NCI-H1105 treated with DMSO at 0.1 percent for 48 hours (cell line): ENCODE results near the gene RNF220.

Source experiments
- DNase-seq: peaks from one replicate; lab custom pipeline; 2025; lab: John Stamatoyannopoulos, UW

RNF220 gene

DNA sequence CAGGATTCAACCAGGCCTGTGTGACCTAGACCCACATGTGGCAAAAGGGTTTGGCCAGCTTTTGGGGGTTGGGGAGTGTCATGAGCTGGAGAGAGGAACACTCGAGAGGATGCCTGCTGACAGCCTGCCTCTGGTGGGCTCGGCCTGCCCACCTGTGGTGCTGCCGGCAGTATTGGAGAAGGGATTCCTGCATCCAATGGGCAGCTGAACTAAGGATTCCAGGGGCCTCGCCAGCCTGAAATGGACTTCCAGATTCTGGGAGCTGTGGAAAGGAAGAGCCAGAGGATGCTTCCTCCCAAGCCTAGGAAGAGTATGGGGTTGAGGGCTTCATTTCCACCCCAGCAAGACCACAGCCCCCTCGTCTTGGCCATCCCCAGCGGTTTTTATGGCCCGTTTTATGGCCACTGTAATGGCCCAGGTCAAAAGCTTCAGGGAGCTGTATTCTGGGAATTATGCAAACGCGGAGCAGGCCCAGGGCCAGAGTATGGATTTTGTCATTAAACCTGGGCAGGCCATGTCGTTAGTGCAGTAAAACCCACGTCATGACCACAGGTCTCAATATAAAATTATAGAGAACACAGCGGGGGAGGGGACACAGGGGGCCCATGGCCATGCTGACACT lies 205.6 kb downstream of the RNF220 start:
- no peak for DNase-seq

DNA sequence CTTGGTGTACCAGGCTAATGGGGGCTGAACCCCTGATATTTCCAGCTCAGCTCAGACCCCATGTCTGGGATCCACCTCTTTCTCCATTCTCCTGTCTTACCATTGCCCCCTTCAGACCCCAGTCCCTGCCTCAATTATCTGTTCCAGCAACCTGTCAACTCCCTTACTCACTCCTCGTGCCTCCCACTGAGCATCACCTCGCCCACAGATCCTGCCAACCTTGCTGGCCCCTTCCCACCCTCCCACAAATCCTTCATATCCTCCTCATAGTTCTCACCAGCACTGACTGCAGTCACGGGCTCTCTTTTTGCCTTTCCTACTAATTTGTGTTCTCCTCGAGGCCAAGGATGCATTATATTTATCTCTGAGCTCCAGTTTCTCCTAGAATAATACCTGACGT lies 206.4 kb downstream of the RNF220 start:
- no peak for DNase-seq

DNA sequence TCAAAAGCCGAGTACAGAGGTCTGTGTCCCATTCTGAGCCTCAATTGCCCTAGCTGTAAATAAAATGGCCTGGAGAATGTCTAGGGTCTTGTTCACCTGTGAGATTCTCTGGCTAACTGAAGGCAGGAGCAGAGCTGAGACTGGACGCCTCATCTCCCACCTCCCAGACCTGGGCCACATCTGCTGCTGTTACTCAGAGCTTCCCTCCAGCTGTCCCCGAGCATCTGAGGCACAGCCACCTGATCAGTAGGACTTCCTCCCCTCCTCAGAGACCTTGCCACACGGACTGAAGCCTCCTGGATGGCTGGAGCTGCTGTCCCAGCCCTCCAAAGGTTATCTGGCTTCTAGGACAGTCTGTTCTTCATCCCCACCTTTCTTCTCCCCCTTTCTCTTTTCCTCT lies 206.8 kb downstream of the RNF220 start:
- DNase-seq = no peak

DNA sequence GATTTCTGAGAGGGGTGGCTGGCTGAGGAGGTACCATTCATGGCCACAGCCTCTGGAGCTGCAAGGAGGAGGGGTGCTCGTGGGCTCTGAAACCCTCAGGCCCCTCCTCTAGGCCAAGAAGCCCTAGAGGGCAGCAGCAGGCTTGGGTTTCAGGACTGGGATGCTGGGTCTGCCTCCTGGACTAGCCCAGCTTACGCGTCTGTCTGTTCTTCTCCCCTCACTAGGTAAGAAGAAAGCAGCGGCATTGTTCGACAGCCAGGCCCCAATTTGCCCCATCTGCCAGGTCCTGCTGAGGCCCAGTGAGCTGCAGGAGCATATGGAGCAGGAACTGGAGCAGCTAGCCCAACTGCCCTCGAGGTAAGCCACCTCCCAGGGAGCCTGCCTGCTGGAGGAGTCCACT lies 208.9 kb downstream of the RNF220 start:
- DNase-seq = no peak

DNA sequence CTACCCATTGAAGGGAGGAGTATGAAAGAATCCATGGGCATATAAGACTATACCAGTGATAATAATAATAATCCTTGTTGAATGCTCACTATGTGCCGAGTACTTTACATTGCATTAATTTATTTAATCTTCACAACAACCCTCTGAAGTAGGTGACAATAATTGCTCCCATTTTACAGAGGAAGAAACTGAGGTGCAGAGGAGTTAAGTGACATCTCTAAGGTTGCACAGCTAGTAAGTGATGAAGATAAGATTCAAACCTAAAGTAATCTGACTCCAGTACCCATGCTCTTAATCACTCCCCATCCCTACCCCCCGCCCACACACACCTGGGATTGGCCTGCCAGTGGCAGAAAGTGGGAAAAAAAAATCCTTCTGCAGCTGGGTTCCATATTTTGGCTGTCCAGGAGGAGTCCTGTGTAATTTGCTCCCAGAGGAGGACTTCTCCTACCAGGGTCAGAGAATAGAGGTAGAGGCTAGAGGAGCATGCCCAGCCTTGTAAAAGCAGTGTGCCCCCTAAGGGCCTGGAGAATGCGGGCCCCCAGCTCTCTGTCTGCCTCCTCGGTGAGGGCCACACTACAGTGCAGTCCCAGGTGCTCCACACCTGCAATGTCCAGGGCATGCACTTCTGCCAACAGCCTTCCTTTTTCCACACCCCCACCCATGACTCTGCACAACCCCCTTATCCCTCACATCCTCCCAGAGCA lies 211.4 kb downstream of the RNF220 start:
- DNase-seq = no peak

DNA sequence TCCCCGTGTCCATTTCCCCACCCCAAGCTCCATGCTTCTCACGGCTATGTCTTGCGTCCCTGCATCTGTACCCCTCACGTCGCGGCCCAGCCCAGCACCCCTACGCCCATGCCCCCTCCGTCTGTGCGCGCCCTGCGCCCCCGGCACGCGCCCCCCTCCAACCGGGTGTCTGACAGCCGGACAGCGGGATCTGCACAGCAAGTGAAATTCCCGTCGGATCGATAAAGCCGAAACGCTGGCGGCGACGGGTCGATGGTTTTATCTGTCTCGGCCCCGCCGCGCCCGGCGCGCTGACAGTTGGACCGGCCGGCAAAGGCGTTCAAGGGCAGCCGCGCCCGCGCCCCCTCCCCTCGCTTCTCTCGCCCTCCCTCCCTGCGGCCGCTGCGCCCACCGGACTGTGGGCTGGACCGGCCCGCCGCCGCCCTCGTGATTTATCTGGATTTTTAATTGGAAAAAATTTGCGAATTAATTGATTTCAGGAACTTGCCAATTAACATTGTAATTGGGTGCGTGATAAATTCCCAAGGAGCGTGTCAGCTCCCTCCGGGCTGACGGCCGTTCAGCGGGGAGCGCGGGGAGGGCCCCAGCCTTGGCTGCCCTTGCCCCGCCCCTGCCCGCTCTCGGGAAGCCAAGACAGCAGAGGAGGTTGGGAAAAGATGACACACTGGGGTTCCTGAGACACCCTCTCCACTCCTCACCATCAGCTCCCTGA lies 212.1 kb downstream of the RNF220 start:
- no peak for DNase-seq

DNA sequence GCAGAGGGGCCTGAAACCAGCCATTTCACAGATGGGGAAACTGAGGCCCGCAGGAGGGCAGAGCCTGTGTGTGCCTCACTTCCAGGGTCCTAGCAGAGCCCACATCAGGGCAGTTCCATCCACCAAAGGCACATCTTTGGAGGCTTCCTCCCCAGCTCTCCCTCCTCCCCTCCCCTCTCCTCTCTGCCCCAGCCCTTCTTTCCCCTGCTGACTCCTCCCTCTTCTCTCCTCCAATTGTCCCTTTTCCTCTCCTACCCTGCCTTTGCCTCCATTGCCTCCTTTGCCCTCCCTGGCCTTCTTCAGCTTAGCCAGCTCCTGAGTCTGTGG lies 212.6 kb downstream of the RNF220 start:
- no peak for DNase-seq

DNA sequence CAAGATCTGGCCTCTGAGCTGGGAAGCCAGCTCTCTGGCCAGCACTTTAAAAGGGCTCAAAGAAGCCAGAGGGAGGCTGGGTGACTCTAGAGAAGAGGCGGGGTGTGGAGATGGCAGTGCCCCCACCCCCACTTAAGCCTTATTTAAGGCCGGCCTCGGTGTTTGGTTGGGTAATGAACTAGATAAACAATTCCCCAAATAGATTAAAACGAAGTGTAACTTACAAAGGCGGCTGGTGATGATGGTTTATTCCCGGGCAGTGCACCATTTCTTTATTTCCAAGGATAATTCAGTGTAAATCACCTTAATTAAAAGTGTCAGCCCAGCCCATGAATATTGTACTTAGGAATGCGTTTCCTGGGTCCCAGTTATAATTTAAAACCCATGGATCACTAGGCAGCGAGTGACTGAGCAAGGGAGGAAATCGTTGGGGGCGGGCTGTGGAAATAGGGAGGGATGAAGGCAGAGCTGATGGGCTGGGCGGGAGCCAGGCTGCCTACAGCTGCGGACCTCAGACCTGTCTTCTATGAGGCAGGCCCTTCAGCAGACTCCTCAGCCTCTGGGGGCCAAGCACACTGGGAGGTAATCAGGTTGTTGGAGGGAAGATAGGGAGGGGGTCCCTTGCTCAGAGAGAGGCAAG lies 214.3 kb downstream of the RNF220 start:
- DNase-seq = no peak

DNA sequence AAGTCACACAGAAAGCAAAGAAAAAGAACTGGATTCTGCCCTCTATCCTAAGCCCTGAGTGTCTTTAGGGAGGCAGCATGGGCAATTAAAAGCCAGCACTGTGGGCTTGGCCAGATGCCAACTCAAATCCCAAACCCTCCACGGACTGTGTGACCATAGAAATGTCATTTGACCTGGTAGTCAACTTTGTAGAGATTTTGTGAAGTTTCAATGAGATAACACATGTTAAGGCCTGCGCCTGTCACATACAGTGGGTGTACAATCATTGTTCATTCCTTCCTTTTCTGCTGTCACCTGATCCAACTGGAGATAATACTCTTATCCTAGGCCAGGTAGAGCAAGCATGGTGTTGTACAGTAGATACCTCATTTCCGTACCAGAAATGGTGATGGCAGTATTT lies 215.0 kb downstream of the RNF220 start:
- no peak for DNase-seq

DNA sequence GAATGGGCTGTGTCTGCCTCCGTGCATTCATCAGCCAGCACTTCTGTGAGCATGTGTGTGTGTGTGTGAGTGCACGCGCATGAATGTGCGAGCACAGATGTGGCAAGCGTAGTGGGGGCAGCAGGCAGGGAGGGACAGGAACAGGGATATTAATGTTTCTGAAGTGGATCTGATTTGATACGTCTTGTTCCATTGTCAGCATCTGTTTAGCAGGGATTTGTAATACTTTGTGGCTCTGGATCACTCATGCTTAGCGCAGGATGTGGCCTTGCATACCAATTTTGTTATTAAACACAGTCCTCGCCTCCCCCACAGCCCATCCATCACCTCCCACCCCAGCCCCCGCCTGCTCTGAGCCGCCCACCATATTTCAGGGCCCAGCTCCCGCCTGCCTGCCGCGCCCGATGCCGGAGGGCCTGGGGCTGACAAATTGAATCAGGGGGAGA lies 216.8 kb downstream of the RNF220 start:
- no peak for DNase-seq

DNA sequence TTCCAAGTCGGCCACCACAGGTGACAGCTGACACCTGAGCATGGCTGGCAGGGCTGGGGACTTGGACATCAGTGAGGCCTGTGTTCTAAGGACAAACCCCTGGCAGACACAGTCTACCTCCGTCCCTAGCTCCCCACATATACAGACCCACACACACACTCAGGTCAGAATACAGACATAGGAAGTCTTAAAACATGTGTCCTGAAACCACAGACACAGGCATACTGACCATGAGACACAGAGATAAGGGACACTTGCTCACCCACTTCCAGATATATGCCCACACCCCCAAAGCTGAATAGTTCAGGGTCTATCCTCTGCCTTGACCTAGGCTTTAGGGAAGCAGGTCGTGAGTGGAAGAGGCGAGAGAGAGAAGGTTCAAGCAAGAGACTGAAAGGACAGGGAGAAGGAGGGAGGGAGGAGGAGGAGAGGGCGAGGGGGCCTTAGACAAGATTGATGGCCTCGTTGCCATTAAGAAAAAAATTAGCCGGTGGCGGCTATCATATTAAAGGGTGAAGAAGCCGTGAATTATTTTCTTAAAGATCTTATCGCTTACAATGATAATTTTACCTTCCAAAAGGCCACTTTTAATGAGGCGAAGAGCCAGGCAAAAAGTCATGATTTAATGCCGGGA lies 219.3 kb downstream of the RNF220 start:
- DNase-seq = no peak

DNA sequence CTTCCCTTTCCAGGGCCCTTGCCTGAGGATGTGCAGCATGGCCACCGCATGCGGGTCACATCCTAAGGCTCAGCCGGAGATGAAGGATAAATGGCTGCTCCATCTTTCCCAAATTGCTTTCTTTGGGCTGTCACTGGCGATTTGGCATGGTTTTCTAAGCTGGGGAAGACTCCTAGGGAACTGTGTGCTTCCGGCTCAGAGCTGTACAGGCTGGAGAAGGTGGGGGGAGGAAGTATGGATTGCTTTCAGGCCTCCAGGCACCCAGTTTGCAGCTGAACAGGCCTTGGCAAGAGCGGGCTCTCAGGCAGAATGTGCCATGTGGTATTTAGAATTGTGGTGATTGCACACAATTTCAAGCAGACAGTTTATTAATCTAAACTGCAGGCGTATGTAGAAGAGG lies 220.3 kb downstream of the RNF220 start:
- no peak for DNase-seq

DNA sequence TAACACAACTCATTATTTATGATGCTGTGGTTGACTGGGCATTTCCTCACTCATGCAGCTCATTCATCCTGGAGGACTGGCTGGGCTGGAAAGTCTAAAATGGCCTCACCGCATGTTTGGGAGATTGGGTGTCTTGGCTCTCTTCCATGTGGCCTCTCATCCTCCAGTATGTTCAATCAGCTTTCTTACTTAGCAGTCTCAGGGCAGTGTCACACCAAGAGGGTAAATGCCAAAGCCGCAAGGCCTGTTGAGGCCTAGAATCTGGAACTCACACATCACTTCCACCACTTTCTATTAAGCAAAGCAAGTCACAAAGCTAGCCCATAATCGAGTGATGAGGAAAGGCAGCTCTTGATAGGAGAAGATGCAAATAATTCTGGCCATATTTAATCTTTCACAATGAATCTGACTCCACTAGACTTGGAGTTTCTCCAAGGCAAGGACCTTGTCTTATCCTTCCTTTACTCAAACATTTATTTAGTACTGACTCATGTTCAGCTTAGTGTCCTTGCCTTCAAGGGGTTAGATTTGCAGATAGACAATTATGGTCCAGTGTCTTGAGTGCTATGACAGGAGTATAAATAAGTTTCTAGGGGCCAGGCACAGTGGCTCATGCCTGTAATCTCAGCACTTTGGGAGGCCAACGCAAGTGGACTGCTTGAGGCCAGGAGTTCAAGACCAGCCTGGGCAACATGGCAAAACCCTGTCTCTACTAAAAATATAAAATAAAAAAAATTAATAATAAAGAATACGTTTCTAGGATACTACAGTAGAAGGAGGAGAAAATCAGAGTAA lies 224.1 kb downstream of the RNF220 start:
- DNase-seq = no peak

DNA sequence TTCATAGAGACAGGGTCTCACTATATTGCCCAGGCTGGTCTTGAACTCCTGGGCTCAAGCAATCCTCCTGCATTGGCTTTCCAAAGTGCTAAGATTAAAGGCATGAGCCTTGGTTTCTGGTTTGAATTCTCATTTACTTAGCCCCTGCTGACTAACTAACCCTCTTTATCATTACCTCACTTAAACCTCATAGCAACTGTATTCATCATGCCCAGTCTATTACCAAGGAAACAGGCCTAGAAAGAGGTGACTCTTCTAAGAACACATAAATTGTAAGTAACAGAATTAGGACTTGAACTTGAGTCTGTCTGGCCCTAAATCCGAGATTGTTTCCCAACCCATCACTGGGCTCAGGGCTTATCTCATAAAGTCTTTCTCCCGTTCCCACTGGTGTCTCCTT lies 225.1 kb downstream of the RNF220 start:
- DNase-seq = no peak

DNA sequence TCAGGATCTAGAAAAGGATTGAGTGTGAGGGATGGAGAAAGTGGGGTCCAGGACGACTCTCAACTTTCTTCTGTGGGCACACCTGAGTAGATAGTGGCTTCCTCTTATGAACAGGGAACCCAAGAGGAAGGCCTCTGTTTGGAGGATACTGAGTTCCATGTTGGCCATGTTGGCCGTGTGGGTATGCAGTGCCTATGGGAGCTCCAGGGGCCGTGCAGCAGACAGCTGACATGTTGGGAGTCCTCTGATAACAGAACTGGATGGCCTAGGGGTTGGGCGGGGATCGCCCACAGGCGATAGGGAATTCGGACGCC lies 226.2 kb downstream of the RNF220 start:
- DNase-seq = peak; percentile 31

DNA sequence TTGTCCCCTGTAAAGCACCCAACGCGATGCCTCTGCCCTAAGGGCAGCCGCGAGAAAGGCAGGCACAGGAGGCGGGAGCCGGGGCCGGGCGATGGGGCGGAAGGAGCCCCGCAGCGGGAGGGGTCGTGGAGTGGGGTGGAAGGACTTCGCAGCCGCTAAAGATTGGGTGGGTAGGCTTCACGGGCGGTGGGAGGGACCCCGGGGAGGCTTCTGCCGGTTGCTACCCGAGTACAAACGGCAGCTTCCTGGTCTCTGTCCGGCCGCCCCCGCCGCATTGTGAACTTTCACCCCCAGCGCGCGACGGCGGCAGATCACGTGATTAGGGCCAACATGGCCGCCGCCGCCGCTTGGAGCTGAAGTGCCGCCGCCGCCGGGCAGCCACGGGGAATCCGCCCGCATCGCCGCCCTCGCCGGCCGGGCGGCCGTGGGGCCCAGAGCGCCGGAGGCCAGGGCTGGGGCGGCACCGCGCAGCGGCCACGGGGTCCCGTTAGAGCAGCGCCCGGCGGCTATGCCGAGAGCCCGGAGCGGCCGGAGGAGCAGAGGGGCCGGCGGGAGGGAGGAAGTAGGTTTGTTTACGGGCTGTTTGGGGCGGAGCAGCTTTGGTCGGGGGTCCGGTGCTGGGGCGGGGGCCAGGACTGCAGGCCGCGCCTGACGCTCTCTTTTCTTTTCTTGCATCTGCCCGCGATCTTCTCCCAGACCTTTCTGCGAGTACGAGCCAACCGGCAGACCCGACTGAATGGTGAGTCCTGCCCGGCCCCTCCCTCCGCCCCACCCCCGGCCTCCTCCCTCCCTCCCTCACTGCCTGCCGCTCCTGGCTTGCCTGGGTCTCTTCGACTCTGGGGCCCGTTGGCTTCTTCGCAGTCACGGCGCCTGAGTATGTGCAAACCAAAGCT lies 226.8 kb downstream of the RNF220 start:
- peak; percentile 80 for DNase-seq

DNA sequence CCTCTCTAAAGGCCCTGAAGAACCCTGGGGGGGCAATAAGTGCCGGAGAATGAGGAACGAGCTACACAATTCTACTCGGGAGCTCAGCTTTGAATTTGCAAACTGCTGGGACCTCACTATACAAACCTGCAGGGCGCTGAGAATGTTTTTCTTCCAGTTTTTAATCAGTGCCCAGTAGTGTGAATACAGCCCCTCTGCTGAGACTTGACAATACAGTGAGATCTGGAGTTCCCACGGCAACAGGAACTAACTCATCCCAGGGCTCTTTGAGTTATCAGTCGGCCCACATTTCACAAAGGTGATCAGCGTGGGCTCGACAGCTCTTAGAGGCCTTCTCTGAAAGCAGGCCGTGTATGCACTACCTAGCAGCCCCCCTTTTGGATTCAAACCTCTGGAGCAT lies 227.5 kb downstream of the RNF220 start:
- peak; percentile 23 for DNase-seq

DNA sequence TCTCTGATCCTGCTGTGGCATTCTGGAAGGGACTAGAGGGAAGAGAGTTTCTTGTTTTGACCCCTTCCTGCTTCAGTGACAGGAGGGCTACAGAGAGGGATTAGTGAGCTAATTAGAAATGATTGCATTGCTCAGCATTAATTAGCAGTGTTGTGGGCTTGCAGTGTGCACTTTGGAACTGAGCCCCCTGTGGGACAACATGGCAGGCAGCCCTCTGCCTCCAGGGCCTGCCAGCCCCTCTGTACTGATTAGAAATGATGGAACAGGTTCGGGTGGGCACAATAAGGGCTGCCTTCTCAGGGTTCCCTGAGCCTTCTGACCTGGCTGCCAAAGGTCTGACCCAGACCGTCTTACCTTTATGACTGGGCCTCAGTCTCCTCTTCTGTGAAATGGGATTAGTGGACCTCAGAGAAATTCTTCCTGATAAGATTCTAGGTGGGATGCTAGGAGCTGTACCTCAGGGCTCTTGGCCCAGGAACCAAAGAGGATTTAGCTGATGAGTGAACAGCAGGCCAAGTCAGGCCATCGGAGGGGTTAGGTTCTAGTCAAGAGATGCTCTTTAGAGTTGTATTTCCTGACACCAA lies 229.6 kb downstream of the RNF220 start:
- no peak for DNase-seq

DNA sequence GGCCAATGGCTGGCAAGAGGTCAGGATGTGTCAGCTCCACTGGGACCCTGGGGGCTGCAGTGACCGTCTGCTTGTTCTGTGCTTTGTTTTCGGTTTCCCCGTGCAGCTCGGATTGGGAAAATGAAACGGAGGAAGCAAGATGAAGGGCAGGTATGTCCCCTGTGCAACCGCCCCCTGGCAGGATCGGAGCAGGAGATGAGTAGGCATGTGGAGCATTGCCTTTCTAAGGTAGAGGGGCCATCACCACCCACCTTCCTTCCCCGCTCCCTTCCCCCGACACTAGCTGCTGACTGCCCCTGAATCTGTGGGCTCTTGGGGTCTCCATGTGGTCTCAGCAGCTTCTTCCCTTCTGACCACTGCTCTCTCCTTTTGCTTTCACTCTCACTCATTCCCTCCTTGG lies 230.4 kb downstream of the RNF220 start:
- no peak for DNase-seq

DNA sequence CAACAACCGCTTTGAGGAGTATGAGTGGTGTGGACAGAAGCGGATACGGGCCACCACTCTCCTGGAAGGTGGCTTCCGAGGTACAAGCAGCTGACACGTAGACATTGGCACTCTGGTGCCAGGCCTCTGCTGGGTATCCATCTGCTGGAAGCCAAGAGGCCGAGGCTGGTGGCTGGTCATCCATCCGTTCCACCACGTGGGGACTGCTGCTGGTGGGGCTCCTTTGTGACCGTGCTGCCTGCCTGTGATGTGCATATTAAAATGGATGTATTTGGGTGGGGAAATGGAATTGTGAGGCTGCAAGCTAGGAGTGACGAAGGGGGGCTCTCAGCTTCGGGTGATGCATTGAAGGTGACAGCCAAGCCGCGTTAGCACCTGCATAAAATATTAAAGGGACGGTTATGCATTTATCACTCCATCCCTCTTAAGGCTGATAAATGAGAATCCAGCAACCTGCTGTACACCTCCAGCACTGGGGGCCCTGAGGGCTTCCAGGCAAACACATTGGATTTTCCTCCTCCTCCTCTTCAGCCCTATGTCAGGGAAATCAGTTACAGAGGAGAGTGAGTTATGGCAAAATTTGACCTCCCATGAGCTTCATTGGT lies 231.1 kb downstream of the RNF220 start:
- DNase-seq = no peak
